Measurements from ENCODE around the gene FGD4.

FGD4 gene

DNA sequence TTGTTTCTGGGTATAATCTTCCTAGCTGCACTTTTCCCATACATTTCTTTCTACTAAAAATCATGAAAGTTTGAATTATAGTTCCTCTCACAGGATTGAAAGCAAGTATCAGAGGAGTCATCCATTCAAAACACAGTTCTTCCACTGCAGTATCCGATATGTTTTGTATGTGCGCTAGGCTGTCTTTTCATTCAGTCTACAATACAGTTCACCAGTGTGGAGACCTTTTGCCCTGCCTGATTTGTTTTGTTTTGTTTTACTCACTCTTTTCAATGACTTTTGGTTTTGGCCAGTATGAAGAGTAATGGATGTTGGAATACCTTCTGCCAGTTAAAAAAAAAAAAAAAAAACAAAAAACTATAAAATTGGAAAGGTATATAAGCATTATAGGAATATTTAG, 91.4 kb downstream of the FGD4 start:
- TF ChIP-seq, protein P1, sequence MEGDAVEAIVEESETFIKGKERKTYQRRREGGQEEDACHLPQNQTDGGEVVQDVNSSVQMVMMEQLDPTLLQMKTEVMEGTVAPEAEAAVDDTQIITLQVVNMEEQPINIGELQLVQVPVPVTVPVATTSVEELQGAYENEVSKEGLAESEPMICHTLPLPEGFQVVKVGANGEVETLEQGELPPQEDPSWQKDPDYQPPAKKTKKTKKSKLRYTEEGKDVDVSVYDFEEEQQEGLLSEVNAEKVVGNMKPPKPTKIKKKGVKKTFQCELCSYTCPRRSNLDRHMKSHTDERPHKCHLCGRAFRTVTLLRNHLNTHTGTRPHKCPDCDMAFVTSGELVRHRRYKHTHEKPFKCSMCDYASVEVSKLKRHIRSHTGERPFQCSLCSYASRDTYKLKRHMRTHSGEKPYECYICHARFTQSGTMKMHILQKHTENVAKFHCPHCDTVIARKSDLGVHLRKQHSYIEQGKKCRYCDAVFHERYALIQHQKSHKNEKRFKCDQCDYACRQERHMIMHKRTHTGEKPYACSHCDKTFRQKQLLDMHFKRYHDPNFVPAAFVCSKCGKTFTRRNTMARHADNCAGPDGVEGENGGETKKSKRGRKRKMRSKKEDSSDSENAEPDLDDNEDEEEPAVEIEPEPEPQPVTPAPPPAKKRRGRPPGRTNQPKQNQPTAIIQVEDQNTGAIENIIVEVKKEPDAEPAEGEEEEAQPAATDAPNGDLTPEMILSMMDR (IDR thresholded peaks at IDR 0.05): no peak
- TF ChIP-seq ZFX (IDR thresholded peaks at IDR 0.05; ENCODE audit: borderline replicate concordance): no peak
- no peak overlapping the region for H3K27ac ChIP-seq

DNA sequence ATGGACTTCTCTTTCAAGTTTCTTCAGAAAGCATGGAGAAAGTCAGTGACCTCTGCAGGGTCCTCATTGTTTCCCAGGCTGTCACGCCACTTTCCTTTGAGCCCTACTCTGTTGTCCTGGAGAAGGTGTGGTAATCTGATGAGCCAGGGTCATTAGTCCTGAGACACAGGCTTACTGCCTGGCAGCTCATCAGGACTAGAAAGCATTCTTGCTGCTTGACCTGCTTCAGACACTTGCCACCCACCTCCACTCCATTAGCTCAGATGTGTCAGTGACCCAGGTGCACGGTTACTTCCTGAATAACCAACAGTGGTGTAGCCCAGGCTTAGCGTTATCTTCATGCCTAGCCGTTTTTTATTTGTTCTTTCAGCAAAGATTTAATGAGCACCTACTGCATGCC, 93.9 kb downstream of the FGD4 start:
- TF ChIP-seq, protein P1 (IDR thresholded peaks at IDR 0.05): no peak
- no peak for TF ChIP-seq ZFX (IDR thresholded peaks at IDR 0.05; ENCODE audit: borderline replicate concordance)
- H3K27ac ChIP-seq: no peak overlapping the region

DNA sequence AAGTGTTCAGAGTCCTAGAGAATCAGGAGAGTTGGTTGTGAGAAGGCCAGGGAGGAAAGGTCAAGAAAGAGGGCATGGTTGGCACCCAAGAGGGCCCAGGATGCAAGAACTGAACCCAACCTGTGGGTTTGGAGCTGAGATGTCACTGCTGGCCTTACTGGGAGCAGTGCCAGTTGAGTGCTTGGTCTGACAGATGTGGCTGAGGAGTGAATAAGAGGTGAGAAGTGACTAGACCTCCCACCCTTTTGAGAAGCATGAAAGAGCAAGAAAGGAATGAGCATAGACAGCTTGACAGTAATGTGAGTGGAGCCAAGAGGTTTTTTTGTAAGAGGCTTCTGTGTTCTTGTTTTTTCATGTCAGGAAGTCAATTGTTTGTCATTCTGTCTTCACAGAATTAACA, 95.3 kb downstream of the FGD4 start:
- no peak for TF ChIP-seq ZFX (IDR thresholded peaks at IDR 0.05; ENCODE audit: borderline replicate concordance)

DNA sequence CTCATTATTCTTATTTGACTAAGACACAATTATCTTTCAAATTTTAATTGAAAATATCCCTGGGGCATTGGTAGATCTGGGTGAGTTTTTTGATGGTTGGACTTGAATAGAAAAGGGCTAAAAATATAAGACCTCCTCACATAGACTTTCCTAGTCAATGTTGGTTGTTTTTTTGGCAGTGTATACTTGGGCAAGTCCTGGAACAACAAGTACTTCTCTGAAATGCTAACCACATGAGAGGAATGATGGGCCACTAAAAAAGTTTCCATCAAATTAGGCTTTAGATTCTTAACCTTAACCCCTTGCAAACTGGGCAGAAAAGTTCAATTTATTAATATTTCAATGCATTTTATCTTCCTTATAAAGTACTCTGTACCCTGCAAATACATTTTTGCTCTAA, 97.6 kb downstream of the FGD4 start:
- no peak overlapping the region for H3K27ac ChIP-seq
- TF ChIP-seq ZFX (IDR thresholded peaks at IDR 0.05; ENCODE audit: borderline replicate concordance): no peak
- TF ChIP-seq, protein P1 (IDR thresholded peaks at IDR 0.05): no peak

More for the DNA sequence above, 95.3 kb downstream of the FGD4 start:
- no peak overlapping the region for H3K27ac ChIP-seq

DNA sequence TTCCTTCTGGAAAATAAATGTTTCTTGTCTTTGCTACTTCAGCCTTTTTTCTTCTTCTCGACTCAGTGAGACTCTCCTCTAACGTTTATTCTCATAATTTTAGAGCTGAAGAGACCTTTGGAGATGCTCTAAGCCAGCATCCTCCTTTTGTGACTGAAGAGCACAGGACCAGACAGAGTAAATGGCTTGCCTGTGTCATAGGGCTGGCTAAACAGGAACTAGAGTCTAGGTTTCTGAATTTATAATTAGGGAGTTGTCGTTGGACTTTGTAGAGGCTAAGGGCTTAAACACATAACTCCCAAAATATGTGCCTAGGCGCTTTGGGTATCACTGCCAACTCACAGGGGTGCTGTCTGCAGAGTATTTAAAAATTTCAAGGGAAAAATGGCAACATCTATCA, 98.5 kb downstream of the FGD4 start:
- TF ChIP-seq ZFX (IDR thresholded peaks at IDR 0.05; ENCODE audit: borderline replicate concordance): no peak
- TF ChIP-seq, protein P1 (IDR thresholded peaks at IDR 0.05): no peak
- H3K27ac ChIP-seq: no peak overlapping the region

DNA sequence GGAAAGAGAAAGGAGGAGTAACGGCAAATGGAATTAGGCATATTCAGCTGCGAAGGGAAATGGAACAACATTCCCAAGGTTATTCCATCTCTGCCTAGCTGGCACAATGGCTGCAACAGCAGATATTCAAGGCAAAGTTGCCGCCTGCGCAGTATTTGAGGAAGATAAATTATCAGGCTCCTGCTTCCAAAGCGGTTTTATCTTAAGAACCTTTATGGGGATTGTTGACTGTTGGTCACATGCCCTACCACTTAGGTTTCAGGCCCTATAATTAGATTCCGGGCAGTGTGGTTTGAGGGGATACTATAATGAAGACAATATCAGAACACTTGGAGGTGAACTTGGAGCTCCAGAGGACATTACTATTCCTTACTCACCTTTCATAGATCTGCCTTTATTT, 99.7 kb downstream of the FGD4 start:
- TF ChIP-seq ZFX (IDR thresholded peaks at IDR 0.05; ENCODE audit: borderline replicate concordance): no peak
- TF ChIP-seq, protein P1 (IDR thresholded peaks at IDR 0.05): no peak
- no peak overlapping the region for H3K27ac ChIP-seq

DNA sequence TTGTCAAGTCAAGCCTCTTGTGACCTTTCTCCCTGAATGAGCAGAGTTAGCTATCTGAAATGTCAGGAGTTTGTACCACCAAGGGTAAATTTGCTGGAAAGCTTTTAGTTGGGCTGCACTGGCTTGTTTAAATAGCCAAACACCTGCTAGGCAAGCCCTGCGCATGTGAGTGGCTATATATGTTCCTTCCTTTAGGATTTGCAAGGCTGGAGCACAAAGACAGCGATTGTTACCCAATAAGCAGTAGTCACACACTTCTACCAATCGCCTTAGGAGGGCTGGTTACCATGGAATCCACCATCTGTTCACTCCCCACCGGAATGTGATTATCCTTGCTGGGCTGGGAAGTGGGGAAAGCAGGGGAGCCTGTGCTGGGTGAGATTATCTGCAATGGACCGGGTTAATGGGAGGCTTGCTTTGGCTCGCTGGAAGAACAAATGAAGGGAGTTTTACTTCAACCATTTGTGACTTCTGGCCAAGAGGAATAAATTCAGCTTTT, 102.5 kb downstream of the FGD4 start:
- TF ChIP-seq, protein P1 (IDR thresholded peaks at IDR 0.05): no peak
- TF ChIP-seq ZFX (IDR thresholded peaks at IDR 0.05; ENCODE audit: borderline replicate concordance): no peak
- H3K27ac ChIP-seq: no peak overlapping the region

All from 22Rv1 (cell line).